Stimulated activated naive CD4-positive, alpha-beta T cell treated with Interleukin-2 at 50 U/mL for 16 hours (primary cell): ENCODE data around the gene ABHD16B.
A peak's percentile ranks its signal among the peaks of the same experiment; 100 is the strongest.
"Not testable (repeated sequence)": the region's sequence is repeated elsewhere in the genome, so short reads cannot be mapped to it uniquely, and the experiment has no call there.

Experiments used
- DNase-seq: peaks from one replicate; lab custom pipeline; 2025; lab: John Stamatoyannopoulos, UW

Gene ABHD16B

GRCh38 chr20:63878899-63879663 is 17.8 kb downstream of the ABHD16B start:
- DNase-seq = no peak

- DNase-seq = not testable (repeated sequence)
Measured at GRCh38 chr20:63880901-63881300, 19.6 kb downstream of the ABHD16B start.

DNA sequence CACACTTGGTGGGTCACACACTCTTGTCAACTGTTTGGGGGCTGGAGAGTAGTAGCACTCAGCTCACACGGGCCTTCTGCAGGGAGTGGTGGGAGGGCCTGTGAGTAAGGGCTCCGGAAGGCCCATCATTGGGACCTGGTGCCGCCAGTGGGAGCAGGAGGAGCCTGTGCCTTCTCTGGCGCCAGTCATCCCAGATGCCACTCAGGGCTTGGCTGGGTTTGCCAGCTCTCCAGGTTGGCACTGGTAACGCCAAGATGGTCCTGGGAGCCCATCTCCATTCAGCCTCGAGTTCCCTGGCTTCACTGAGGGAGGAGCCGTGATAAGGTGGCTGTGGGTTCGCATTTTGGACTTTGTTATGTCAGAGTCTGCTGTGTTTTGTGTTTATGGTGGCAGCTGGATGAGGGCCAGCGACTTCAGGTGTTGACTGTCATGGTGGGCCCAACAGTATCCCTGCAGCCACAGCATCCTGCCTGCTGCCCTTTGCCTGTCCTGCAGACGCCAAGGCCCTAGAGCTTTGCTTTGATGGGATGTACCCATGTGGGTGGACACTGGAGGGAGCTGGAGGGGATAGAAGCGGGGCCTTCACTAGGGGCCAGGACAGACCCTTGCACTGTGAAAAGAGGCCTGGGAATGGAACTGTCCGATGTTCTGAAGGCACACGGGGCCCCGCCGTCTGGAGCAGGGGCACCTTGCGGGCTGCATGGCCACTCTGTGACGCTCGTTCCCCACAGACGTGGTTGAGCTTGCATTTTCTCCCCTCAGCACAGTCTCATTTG is 20.3 kb downstream of the ABHD16B start:
- no peak for DNase-seq

DNA sequence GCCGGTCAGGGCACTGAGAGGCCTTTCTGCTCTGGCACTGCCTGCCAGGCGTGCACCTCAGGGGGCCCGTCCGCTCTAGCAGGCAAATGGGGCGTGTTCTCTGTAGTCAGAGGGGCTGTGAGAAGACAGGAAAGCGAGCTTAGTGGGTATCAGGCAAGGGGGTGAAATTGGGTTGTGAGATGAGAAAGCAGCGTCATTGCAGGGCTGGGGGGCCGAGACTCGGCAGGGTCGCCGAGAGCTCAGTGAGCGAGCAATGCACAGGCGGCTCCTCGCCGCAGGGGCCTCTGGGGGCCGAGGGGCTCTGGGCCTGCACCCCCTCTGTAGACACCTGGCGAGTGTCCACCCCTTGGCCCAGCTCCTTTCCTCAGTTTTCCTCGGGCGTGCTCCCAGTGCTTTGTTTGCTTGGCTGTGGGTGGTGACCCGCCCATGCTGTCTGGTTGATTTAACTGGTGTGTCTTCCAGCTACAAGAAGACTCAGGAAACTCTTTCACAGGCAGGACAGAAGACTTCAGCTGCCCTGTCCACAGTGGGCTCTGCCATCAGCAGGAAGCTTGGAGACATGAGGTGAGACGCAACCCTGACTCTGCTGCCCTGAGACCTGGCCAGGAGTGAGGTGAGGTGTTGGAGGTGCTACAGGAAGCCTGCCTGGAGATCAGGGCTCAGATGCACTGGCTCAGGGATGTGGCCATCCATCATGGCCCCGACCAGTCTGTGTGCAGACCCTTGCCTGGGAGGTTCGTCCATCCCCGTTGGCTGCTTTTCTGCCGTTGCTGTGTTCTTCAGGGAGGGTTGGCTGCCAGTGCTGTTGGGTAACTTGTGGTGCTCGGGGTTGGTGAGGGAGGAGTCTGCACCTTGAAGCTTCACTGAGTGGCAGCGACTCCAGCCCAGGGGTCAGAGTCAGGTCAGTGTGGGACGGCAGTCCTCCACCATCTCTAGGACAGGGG is 21.2 kb downstream of the ABHD16B start:
- no peak for DNase-seq

DNA sequence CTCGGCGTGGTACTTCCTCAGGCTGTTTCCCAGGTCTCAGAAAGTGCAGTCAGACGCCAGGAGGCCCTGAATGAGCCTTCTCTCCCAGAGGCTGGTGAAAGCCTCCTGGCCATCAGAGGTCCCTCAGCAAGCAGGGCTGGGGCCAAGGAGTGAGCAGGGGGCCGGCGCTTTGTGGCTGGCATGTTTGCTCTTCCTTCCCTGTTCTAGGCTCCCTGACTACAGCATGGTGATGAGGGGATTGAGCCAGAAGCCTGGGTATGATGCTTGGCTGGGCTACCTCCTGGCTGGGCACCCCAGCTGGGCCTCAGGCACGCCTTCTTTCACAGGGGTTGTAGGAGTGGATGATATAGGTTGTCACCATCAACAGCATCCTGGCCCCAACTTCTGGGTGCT is 21.9 kb downstream of the ABHD16B start:
- DNase-seq = no peak

DNA sequence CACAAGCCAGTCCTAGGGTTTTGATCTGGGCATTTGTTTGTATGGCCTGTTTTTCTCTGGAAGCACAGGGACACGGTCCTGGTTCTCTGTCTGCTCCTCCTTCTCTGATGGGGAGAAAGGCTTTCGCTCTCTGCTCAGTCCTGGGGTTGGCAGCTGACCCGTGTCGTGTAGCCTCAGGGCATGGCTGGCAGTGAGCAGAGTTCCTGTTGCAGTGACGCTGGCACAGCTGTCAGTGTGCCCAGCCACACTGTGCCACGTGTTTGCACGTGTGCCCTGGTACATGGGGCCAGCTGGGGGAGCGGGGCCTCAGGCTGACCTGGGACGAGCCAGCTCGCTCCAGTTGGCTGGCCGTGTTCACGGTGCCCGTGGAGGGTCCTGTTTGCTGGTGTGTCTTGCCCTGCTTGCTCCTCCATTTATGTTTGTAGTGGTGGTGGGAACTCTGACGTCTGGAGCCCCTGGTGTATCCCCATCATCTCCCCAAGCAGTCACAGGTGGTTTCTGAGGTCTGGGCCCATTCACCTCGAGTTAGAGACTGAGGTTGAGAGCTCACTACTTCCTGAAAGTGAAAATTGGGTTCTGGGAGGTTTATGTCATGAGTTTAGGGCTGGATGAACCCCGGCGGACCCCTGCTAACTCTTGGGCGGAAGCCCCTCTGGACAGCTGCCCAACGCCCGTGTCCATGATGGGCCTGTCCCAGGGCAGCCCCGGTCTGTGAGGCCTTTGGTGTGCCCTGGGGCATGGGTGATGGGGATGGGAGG is 23.4 kb downstream of the ABHD16B start:
- DNase-seq = no peak

DNA sequence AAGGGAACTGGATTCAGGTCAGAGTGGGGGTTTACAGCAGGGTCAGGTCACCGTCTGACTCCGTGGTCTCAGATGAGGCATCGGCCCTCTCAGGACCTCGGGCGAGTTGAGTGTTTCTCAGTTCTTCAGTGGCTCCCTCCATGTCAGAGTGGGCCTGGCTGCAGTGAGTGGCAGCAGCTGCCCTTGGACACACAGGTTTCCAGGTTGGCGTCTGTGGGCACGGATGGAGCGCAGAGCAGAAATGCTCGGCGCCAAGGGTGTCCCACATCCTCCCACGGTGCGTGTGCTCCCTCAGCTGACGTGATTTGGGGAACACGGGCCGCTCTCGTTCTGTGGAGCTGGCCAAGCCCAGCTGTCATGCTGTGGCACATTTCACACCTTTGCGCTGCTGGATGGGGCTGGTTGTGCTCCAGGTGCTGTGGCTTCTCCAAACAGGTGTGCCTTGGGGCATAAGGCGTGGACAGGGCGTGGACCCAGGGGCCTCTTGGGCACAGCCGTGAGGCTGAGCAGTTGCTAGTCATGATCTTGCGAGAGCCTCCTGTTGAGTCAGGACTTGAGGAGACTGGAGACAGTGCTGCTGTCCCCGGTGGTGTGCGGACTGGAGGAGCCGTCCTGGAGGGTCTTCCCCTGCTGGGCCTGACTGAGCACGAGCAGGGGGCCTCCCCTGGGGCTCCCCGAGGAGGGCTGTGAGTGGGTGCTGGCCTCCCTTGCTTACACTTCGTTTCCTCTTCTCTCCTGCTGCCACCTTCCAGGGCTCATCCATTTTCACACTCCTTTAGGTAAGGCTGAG is 24.2 kb downstream of the ABHD16B start:
- DNase-seq = no peak

- no peak for DNase-seq
Measured at GRCh38 chr20:63886054-63886419, 24.7 kb downstream of the ABHD16B start.

- no peak for DNase-seq
Measured at GRCh38 chr20:63886921-63887320, 25.6 kb downstream of the ABHD16B start.

GRCh38 chr20:63889241-63890200 is 28.2 kb downstream of the ABHD16B start:
- no peak for DNase-seq

DNA sequence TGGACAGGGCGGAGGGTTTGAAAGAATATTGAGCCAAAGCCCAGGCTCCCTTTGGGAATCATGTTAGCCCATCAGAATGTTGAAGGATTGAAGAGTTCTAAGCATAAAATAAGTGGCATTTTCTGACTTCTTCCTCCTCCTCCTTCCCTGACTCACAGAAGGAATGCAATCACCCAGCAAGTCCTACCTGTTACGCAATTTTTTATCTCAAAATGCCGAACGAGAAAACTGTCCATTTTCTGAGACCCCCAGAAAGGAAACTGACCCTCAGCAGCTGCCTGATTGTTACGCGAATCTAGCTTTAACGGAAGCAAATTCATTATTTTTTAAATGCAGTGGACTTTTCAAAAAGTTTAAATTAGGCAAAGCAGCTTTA is 28.9 kb downstream of the ABHD16B start:
- no peak for DNase-seq

- no peak for DNase-seq
Measured at GRCh38 chr20:63890616-63891015, 29.3 kb downstream of the ABHD16B start.

DNA sequence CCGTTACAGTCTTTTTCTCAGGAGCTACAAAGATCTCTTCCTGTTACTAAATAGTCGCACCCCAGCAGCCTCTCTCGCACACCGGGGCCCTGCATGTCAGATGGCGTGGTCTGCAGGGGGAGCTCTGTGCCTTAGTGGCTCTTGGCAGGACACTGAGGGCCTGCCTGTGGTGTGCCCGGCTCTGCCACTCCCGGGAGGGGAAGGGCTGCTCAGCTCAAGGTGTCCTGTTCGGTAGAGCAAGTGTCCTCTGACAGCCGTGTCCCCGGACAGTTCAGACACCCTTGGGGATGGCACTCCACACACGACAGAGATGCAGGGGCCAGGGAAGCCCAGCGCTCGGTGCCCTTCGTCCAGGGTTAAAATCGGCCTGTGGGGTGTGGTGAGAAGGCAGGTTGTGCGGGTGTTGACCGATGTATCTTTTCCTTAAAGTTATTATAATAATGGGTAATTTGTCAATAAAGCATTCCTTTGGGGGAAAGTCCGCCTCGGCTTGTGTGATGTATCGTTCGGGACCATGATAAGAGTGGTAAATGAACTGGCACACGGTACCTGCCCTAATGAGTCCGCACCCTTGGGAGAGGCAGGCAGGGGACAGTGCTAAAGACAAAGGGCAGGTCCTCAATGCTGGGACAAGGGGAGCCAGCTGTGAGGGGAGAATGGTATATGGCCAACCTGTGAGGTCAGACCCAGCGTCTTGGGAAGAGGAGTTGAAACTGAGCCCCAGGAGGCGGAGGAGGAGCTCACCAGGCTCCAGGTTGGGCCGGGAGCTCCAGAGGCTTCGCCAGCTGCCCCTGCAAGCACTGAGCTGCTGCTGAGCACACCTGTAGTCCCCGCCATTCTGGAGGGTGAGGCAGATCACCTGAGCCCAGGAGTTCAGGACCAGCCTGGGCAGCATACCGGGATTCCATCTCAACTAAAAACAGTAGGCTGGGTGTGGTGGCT is 30.0 kb downstream of the ABHD16B start:
- no peak for DNase-seq

DNA sequence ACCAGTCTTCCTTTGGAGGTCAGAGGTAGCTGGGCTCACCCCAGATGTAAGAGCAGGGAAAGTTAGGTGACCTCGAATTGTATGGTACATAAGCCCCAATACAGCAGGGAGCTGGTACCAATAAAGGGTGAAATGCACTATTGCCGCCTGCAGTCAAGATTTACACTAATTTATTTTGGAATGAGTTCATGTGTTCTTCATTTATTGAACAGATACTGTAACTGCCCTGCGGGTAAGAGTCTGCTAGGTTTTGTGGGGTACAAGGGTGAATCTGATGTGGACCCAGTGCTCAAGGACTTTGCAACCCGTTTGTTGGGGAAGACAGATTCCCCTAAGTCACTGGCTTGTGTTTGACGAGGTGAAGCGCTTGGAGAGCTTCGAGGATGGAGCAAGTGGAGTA is 31.1 kb downstream of the ABHD16B start:
- no peak for DNase-seq

GRCh38 chr20:63893999-63894357 is 32.7 kb downstream of the ABHD16B start:
- DNase-seq = no peak

GRCh38 chr20:63894358-63895201 is 33.3 kb downstream of the ABHD16B start, which contains the start of gene DNAJC5:
TSS of gene DNAJC5 (plus strand) at chr20:63895126. CDS start at chr20:63928346, 33,220 bp downstream.
- peak; percentile 92 for DNase-seq

GRCh38 chr20:63895202-63895951 is 34.1 kb downstream of the ABHD16B start:
- DNase-seq = no peak
